SU-DHL-6 (cell line): Measurements from ENCODE around the gene C9orf43.

Experiments
- EZH2phosphoT487 ChIP-seq: fragments of 200-600 bp; sonication (generic), shearing (Covaris generic); conservative IDR thresholded peaks from 2 replicates; pipeline ENCODE4 v1.6.1; 2018; ENCODE audit warnings: mild to moderate bottlenecking, antibody characterized with exemption, low read length, moderate library complexity, mixed read lengths
- TF ChIP-seq, protein P1 (sequence below): fragments of 200-600 bp; sonication (generic); IDR thresholded peaks from one replicate; pipeline ENCODE4 v1.5.1; 2017; ENCODE audit warnings: antibody characterized with exemption, mild to moderate bottlenecking, low read length, moderate library complexity; ENCODE audit not compliant: insufficient read depth, poor library complexity, severe bottlenecking

DNA sequence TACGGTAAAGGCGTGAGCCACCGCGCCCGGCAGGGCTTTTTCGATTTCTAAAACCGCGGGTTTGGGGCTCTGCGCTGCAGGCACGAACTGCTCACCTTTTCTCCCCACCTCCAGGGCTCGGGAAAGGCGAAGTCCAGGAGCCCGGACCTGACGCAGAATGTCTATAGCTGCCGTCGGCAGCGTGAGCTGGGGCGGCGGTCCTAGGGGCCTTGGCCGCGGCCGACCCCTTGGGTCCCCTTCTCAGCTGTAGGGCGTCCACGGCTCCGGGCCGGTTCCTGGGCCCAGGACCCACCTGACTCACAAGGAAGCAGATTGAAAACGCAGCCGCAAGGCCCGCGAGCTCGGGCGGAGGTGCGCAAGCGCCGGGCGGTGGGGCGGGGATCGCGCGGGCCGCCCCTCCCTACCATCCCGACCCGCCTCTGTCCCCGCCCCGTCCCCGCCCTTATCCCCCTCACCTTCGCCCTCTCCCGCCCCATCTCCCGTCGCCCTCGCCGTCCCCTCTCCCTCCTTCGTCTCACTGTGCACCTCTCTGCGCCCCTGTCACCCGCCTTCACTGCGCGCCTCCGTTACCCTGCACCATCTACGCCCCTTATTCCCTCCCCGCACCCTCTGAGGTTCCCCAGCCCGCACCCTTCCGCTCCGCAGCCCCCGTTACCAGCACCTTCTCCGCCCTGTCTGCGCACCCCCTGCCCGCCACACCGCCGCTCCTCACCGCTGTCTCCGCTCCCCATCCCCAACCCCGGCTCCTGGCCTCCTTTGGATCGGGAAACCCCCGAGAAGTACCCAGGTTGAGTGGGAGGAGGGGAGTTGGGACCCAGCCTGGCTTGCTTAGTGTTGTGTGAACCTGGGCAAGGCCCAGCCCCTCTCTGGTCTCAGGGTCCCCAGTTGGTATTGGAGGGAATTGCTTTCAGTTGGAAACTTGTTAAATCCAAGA lies 33.6 kb upstream of the C9orf43 start, which contains the start of gene HDHD3:
- TF ChIP-seq, protein P1, sequence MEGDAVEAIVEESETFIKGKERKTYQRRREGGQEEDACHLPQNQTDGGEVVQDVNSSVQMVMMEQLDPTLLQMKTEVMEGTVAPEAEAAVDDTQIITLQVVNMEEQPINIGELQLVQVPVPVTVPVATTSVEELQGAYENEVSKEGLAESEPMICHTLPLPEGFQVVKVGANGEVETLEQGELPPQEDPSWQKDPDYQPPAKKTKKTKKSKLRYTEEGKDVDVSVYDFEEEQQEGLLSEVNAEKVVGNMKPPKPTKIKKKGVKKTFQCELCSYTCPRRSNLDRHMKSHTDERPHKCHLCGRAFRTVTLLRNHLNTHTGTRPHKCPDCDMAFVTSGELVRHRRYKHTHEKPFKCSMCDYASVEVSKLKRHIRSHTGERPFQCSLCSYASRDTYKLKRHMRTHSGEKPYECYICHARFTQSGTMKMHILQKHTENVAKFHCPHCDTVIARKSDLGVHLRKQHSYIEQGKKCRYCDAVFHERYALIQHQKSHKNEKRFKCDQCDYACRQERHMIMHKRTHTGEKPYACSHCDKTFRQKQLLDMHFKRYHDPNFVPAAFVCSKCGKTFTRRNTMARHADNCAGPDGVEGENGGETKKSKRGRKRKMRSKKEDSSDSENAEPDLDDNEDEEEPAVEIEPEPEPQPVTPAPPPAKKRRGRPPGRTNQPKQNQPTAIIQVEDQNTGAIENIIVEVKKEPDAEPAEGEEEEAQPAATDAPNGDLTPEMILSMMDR, result no peak
- TF ChIP-seq EZH2phosphoT487, result no peak
